ENCODE data around the gene OTX2. TPM values are rescaled to one million over a fixed set of nuclear protein-coding genes. Genes with fewer than 3 reads are reported as not detected.

Gene OTX2

DNA sequence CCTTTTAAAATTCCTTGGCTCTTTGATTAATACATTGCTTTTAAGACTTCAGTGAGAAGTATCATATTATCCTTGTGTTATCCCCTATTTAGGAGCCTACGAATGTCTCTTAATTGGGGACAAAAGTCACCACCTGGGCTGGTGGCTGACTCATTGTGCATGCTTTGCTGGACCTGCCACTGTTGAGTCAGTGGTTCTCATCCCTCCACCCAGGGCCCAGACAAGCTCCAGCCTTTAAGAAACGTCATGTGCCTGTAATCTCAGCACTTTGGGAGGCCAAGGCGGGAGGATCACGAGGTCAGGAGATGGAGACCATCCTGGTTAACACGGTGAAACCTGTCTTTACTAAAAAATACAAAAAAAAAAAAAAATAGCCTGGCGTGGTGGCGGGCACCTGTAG, 57.9 kb downstream of the OTX2 start:
- no peak overlapping the region for H2BK120ac ChIP-seq (ENCODE audit: low read depth, low read length)
- no peak overlapping the region for H2BK5ac ChIP-seq (ENCODE audit: low read length)
- WGBS, 2 donors (ENCODE audit: extremely low coverage in 2 of 2, insufficient read length in 2 of 2, insufficient replicate concordance in 1 of 2), result no CpG with 5 or more reads among the region's 7 CpGs
- H3K4ac ChIP-seq (ENCODE audit: low read length), result no peak overlapping the region
- no peak overlapping the region for H2AFZ ChIP-seq (ENCODE audit: low read length)
- no peak overlapping the region for H2BK12ac ChIP-seq (ENCODE audit: low read length)
- H2BK15ac ChIP-seq (ENCODE audit: low read length), result no peak overlapping the region
- no peaks in the 10 kb centered on the region for H3K9me3 ChIP-seq (replicated peaks in 1 of 2; ENCODE audit: control insufficient read depth in 2 of 2, insufficient read depth in 1 of 2, low read depth in 1 of 2, low read length in 2 of 2)
- H3K4me3 ChIP-seq (ENCODE audit: low read length in 2 of 2), result no peak overlapping the region
- H4K91ac ChIP-seq (ENCODE audit: low read depth, low read length, poor library complexity), result no peak overlapping the region
- peaks cover 0 to 17% of the 10 kb centered on the region in 2 donors for H3K4me1 ChIP-seq (ENCODE audit: control insufficient read depth in 2 of 2, insufficient read depth in 1 of 2, low read depth in 1 of 2, low read length in 2 of 2)
- H3K27ac ChIP-seq (replicated peaks; ENCODE audit: low read length), result peak overlapping the region; percentile 88
- no peak overlapping the region for H3K4me2 ChIP-seq (ENCODE audit: insufficient read depth, low read length, poor library complexity, severe bottlenecking)
- H3K9ac ChIP-seq (ENCODE audit: low read depth, low read length, poor library complexity), result no peak overlapping the region
- no peak overlapping the region for H2AK5ac ChIP-seq (ENCODE audit: low read depth, low read length)
- H3K18ac ChIP-seq (ENCODE audit: low read length), result no peak overlapping the region
- H3K36me3 ChIP-seq (replicated peaks in 1 of 2; ENCODE audit: control insufficient read depth in 2 of 2, insufficient read depth in 2 of 2, low read length in 2 of 2), result no peaks in the 10 kb centered on the region
- H3K23ac ChIP-seq (ENCODE audit: low read depth, low read length, poor library complexity), result no peak overlapping the region
- H4K8ac ChIP-seq (ENCODE audit: low read depth, low read length), result no peak overlapping the region
- H3K14ac ChIP-seq (ENCODE audit: low read length), result no peak overlapping the region
- no peak for DNase-seq (ENCODE audit: low spot score)
- no peaks in the 10 kb centered on the region for H3K79me1 ChIP-seq (ENCODE audit: low read depth, low read length)
- H3K27me3 ChIP-seq (ENCODE audit: control insufficient read depth in 3 of 3, insufficient read depth in 3 of 3, low read depth in 1 of 3, low read length in 3 of 3), result peaks cover 0 to 6% (median 0%) of the 10 kb centered on the region in 3 experiments

DNA sequence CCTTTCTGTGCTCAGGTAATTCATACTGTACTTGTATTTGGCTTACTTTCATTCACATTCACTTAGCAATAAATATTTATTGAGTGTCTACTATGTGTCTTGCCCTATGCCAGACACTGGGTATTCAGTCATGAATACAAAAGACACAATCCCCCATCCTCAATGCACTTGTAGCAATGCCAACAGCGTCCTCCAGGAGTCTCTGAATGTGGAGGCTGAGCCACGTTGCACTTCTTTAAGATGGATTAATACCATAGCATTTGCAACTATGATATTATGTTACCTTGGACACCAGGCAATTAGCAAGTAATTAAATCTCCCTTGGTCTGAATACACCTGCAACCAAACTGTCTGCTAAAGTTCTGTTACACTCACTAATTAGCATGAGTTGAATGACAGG, 58.8 kb downstream of the OTX2 start:
- Histone ChIP-seq H2AFZ (ENCODE audit: low read length) (no peak overlapping the region), H3K36me3 (replicated peaks in 1 of 2; ENCODE audit: control insufficient read depth in 2 of 2, insufficient read depth in 2 of 2, low read length in 2 of 2) (no peaks in the 10 kb centered on the region), H3K23ac (ENCODE audit: low read depth, low read length, poor library complexity) (no peak overlapping the region), H3K4ac (ENCODE audit: low read length) (no peak overlapping the region), H2AK5ac (ENCODE audit: low read depth, low read length) (no peak overlapping the region), H3K4me3 (ENCODE audit: low read length in 2 of 2) (no peak overlapping the region), H3K18ac (ENCODE audit: low read length) (no peak overlapping the region), H4K91ac (ENCODE audit: low read depth, low read length, poor library complexity) (no peak overlapping the region), H2BK12ac (ENCODE audit: low read length) (no peak overlapping the region), H2BK15ac (ENCODE audit: low read length) (no peak overlapping the region), H3K79me1 (ENCODE audit: low read depth, low read length) (no peaks in the 10 kb centered on the region), H3K14ac (ENCODE audit: low read length) (no peak overlapping the region), H3K4me1 (ENCODE audit: control insufficient read depth in 2 of 2, insufficient read depth in 1 of 2, low read depth in 1 of 2, low read length in 2 of 2) (peaks cover 0 to 17% of the 10 kb centered on the region in 2 donors), H3K9me3 (replicated peaks in 1 of 2; ENCODE audit: control insufficient read depth in 2 of 2, insufficient read depth in 1 of 2, low read depth in 1 of 2, low read length in 2 of 2) (no peaks in the 10 kb centered on the region), H3K9ac (ENCODE audit: low read depth, low read length, poor library complexity) (no peak overlapping the region), H4K8ac (ENCODE audit: low read depth, low read length) (no peak overlapping the region), H3K27ac (replicated peaks; ENCODE audit: low read length) (no peak overlapping the region), H3K4me2 (ENCODE audit: insufficient read depth, low read length, poor library complexity, severe bottlenecking) (no peak overlapping the region), H2BK5ac (ENCODE audit: low read length) (no peak overlapping the region), H3K27me3 (ENCODE audit: control insufficient read depth in 3 of 3, insufficient read depth in 3 of 3, low read depth in 1 of 3, low read length in 3 of 3) (peaks cover 0 to 6% (median 0%) of the 10 kb centered on the region in 3 experiments), H2BK120ac (ENCODE audit: low read depth, low read length) (no peak overlapping the region)
- WGBS, 2 donors (ENCODE audit: extremely low coverage in 2 of 2, insufficient read length in 2 of 2, insufficient replicate concordance in 1 of 2), result no CpG with 5 or more reads among the region's 2 CpGs
- DNase-seq (ENCODE audit: low spot score), result no peak

Small RNA genes within 50 kb of the gene (small RNA-seq; reads per million reads assigned to genes)
- gene RN7SL461P (ENCODE audit: insufficient read depth) (not detected), gene RNU6-1204P (ENCODE audit: insufficient read depth) (not detected)
